HTERT RPE-1 (cell line): ENCODE measurements around the gene HOXB8.

ENCODE experiments used
- in situ Hi-C: fragments of 300-500 bp; cut with MboI; formaldehyde crosslinking; loops from 4 replicates; pipeline ENCODE4 v1.14.3; 2020; ENCODE audit warnings: low sequenced_read_pairs

Gene HOXB8

GRCh38 chr17:48637323-48638260, 22.5 kb upstream of the HOXB8 start:
- in situ Hi-C loops = no loop called here

GRCh38 chr17:48636177-48637018, 21.3 kb upstream of the HOXB8 start:
- in situ Hi-C loops = no loop called here

- in situ Hi-C loops = no loop called here
These were observed 19.6 kb upstream of the HOXB8 start for GRCh38 chr17:48634493-48635208.

DNA sequence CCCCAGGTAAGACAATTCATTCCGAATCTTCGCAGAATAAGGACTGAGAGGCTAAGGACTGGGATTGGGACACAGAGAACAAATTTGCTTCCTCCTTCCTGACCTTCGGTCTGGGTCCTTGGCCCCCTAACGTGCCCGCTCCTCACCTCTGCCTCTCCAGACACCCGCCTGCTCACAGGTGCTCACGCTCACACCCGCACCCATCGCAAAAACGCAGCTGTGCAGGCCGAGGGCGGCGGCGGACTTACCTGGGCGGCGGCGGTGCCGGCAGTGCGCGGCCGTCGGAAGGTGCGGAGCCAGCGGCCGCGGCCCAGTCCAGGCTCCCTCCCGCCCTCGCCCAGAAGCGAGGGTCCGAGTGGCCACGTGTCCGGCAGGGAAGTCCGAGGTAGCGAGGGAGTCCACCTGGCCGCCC, 18.2 kb upstream of the HOXB8 start:
- in situ Hi-C loops = no loop called here

DNA sequence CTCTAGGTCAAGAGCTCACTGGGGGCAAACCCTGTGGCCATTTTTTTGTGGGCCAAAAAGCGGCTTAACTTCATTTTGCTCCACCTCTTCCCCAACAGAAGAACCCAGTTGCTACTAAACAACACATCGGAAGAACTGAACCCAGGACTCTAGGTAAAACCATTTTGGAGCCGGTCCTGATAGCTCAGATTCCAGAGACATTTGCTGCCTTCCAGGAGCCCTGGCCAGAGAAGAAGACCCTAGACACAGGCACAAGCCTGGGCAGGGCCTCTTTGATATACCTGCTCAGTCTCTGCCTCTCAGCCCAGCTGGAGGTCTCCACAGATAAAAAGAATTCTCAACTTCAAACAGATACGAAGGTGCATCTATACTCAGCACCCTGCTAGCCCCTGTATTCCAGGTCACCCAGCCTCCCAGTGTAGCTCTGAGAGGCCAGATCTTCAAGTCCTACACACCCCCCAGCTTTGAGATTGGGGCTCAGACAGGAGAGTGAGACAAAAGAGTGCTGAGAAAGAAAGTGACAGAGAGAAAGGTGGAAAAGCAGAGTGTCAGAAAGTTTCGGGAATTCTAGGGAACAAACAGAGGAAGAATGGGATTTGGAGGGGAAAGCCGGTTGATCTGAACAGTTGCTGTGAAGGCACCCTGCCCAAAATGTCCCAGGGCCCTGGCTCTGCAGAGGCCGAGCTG, 17.6 kb upstream of the HOXB8 start:
- in situ Hi-C loops = no loop called here

DNA sequence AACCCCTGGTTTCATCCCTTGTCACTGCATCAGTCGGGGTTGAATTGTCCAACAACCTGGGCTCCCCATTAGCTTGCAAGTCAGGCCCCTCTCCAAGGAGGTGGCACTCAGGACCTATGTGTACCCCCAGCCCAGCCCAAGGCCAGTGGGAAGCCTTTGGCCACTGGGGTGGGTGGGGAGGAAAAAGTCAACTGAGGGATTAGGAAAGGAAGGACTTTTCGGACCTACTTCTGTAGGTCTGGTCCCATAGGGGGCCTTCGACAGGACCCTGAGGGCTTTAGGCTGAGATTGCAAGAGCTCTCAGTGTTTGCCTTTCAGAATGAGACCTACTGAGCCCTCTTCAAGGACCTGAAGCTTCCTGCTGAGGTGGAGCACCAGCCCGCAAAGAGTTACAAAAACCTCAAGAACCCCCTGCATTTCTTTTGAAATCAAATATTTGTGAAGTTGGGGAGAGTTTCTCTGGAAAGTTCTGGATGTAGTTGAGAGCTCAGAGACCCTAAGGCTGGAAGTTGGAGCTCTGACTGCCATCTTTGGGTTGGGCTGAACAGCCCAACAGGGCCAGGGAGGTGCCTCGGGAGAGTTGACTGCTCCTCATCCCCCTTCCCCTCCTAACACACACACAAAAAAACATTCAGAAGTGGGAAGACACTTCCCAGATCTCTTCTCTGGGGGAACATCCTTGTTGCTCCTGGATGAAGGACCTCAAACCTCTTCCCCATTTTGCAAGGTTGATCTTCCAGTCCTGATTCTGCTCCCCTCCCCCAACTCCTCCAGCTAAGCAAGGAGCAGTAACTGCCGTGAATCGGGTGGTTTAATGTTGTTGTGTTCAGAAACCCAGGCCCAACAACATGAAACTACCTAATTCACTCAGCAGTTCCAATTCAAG, 16.8 kb upstream of the HOXB8 start:
- in situ Hi-C loops = no loop called here

- in situ Hi-C loops = no loop called here
These were observed 16.0 kb upstream of the HOXB8 start for GRCh38 chr17:48630925-48631692.

- in situ Hi-C loops = no loop called here
These were observed 15.2 kb upstream of the HOXB8 start for GRCh38 chr17:48630009-48630924.

DNA sequence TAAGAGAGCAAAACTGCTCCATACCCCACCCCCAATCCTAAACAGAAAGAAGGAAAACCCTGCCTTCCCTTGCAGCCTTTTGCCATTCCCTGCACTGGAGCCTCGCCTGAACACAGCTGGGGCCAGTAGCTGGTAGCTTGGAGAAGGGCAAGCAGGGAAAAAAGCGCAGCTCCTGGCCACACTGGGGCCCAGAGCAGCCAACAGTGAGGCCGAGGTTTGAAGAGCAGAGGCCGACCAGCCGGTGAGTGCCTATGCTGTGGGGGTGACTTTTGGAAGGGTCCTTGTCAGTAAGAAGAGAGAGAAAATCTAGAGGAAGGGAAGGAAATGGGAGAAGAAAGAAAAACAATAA, 14.3 kb upstream of the HOXB8 start:
- in situ Hi-C loops = no loop called here

DNA sequence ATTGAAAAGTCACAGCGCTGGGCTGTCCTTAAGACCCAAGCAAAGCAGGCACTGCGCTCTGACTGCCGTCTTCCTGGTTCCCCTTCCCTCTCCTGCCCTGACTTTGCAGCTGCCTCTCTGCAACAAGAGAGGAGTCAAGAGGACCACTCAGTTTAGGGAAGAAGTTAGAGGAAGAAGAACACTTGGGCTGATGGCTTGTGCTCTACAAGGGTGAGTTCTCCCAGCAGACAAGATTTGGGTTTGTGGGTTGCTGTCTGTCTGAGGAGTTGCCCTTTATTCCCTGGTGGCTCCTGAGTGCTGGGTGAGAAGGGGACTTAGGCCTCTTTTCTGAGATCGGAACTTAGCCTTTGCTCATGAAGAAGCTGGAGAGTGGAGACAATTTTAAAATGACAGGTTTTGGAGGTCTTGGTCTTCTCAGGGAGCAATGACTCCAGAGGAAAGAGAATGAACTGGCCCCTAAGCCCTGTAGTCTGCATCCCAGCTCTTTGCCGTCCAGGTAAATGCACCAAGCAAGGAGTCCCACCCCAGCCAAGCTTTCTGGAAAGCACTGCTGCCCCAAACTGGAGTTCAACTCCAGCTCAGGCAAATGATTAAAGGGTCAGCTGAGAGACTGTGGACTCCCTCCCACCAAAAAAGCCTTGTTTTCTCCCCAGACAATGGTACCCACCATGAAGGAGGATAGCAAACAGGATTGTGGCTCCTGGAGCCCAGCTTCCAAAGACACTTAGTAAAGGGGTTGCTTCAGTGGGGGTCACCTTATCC, 13.7 kb upstream of the HOXB8 start:
- in situ Hi-C loops = no loop called here

DNA sequence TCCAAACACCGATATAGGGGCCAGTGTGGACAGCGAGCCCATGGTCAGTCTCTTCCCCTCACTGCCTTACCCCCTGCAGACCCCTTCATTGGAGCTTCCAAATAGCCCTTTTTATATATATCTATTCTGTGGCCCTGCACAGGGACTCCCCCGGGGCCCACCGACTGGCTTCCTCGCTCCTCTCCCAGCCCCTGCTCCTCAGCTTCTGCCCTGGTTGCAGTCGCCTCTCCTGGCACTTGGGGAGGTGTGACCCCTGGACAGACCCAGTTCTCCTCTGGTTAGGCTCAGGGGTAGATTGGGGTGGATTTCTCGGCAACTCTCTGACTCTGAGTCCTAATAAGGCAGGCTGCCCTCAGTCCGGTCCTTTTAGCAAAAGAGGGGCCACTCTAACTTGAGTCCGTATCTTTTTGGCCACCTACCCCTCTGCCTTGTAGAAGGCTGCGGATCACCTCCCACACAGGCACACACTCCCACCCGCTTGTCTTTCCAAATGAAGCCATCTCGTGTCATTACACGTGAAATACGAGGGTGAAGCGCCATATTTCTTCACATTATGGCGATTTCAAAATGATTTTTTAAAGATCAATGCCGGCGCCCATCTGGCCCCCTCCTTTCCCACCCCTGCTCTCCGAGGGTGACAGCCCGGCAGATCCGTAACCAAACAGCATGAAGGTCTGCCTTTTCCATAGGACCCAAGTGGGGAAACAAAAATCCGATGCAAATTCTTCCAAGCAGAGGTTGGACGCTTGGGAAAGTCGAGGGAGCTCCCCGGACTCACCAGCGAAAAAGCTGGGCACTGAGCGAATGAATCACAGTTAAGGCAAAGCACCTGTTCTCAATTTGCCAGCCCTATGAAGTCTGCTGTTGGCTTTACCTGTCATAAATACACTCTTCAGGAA, 12.8 kb upstream of the HOXB8 start:
- in situ Hi-C loops = no loop called here

DNA sequence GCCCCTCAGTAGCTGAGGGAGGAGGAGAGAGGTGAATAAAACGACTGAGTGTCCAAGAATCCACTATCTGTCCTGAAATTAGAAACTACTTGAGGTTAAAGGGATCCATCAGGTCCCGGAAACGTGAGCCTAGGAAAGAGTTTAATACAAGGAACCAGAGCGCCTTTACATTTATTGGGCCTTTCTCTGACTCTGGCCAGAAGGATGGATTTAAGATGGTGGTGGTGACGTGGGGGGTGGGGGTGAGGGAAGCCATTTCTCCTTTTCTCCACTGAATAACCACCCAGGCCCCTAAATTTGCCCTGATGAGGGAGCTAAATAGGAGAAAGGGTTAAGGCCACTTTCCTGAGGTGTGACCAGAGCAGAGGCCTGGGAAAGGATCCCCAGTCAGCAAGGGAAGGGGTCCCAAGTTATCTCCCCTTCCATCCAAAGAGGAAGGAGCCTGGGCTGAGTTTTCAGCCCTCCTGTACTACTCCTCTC, 12.1 kb upstream of the HOXB8 start:
- in situ Hi-C loops = no loop called here

DNA sequence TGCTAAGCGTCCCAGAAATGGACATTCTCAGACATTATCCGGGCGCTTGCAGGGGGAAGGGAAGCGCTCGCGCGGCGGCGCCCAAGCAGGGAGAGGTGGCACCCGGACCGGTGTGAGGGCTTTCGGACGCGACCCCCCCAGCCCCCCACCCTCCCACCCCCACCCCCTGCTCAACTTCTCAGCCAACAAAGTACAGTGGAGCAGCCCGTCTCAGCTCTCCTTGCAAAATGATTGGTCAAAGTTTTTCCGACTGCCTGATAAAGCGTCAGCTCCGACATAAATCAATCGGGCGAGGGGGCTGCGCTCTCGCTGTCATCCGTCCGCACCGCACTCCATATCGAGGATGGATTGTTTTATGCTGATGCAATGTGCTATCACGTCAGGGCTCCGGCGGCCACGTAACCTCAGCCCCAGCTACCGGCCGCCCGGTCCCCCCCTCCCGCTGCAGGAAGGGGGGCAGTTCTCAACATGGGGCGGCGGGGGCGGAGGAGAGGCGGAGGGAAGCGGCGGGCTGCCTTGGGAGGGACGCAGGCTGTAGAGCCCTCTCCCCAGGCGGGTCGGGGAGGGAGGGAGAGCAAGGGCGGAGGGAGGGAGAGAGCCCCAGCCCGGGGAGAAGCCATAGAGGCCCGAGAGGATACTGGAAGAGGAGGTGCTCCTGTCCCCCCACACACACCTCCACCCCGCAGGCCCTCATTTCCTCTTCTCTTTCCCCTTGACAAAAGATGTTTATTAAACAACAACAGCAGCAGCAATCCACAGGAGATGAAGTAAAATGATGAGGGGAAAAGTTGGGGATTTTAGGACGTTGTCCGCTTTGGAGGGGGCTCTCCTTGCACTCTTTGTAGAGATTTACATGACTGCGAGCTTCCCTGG, 11.4 kb upstream of the HOXB8 start, which contains the start of gene HOXB9:
TSS of gene HOXB9 (minus strand) at position 114 of the 873 bp plus-strand sequence. CDS start at position 25, 89 bp downstream.
- in situ Hi-C loops = no loop called here

- in situ Hi-C loops = no loop called here
These were observed 10.6 kb upstream of the HOXB8 start for GRCh38 chr17:48625495-48626244.
